Measurements from ENCODE around the gene SLC4A7.

- TF ChIP-seq CTCF (IDR thresholded peaks at IDR 0.05), result no peak
- TF ChIP-seq POLR2A (IDR thresholded peaks at IDR 0.05), result no peak
Measured at GRCh38 chr3:27500986-27501385, 16.8 kb upstream of the SLC4A7 start.
